ENCODE measurements around the gene LILRB2.

Gene LILRB2

DNA sequence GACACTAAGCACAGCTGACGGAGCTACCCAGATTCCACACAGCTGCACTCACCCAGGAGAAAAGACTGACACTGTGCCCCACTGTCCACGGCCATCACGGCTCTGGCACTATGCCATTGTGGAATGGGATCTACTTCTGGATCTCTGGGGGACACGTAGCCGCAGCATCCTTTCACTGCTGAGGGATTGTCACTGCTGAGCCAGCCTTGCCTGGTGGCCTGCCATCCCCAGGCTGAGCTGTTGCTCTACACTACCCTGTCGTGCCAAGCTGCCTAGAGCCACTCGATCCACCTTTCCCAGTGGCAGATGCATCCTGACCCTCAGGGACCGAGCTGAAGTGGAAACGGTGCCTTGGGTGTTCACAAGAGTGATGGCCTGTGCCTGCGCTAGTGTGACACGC, 18.8 kb downstream of the LILRB2 start:
- H3K4me3 ChIP-seq (ENCODE audit: low read depth, low read length): no peak overlapping the region
- TF ChIP-seq, protein P1, sequence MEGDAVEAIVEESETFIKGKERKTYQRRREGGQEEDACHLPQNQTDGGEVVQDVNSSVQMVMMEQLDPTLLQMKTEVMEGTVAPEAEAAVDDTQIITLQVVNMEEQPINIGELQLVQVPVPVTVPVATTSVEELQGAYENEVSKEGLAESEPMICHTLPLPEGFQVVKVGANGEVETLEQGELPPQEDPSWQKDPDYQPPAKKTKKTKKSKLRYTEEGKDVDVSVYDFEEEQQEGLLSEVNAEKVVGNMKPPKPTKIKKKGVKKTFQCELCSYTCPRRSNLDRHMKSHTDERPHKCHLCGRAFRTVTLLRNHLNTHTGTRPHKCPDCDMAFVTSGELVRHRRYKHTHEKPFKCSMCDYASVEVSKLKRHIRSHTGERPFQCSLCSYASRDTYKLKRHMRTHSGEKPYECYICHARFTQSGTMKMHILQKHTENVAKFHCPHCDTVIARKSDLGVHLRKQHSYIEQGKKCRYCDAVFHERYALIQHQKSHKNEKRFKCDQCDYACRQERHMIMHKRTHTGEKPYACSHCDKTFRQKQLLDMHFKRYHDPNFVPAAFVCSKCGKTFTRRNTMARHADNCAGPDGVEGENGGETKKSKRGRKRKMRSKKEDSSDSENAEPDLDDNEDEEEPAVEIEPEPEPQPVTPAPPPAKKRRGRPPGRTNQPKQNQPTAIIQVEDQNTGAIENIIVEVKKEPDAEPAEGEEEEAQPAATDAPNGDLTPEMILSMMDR (IDR thresholded peaks at IDR 0.05; ENCODE audit: borderline replicate concordance, insufficient read depth, low read depth, low read length): no peak

DNA sequence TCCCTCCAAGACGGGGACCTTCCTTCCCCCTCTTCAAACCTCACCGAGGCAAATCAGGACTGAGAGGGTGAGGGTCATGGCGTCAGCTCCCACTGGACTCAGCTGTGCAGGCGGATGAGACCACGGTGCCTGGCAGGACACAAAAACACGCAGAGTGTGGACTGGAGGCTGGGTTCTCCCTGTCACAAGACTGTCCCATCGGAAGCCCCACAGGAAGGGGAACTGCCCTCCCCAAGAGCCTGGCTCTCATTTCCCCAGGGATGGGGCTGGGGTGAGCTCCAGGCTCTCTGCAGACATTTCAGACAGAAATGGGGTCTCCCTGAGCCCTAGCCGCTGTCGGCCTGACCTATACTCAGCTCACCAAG, 23.8 kb downstream of the LILRB2 start, which contains the start of gene LILRB5:
LILRB5 (minus strand) TSS at position 158 of the 365 bp plus-strand sequence; CDS start at position 78, 80 bp downstream.
- TF ChIP-seq, protein P1 (IDR thresholded peaks at IDR 0.05; ENCODE audit: borderline replicate concordance, insufficient read depth, low read depth, low read length): no peak
- no peak within 1 kb of the TSS for H3K4me3 ChIP-seq (ENCODE audit: low read depth, low read length)

DNA sequence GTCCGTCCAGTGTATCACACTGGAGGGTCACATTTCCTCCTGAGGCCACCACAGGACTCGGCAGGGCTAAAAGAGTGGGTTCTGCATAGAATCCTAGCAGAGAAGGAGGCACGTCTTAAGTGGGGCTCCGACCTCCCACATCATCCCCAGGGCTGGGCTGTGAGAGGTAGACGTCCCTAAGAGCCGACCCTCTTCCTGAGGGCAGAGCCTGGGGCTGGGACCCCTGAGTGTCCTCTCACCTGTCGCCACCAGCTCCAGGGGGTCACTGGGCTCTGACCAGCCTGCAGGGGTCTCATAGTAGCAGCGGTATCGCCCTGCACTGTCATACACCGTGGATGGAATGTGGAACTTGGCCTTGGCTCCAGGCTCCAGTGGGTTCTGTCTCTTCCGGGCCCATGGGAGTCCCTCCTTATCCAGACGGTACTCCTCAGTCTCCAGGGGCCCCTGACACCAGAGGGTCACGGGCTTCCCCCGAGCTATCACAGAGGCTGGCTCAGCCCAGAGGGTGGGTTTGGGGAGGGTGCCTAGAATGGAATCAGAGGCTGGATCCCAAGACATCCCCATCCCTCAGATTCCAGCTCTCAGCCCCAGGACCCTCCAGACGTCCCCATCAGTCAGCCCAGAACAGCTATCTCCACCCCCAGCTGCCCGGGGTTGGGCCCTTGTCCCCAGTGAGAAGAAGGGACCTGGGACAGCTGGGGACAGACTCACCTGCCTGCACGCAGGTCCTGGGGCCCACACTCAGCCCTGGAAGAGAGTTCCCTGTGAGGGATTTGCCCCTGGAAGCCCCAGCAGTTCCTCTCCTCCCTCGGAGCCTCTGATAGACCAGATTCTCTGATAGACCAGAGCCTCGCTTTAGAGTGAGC, 24.4 kb downstream of the LILRB2 start:
- TF ChIP-seq, protein P1 (IDR thresholded peaks at IDR 0.05; ENCODE audit: borderline replicate concordance, insufficient read depth, low read depth, low read length): no peak
- H3K4me3 ChIP-seq (ENCODE audit: low read depth, low read length): no peak overlapping the region

DNA sequence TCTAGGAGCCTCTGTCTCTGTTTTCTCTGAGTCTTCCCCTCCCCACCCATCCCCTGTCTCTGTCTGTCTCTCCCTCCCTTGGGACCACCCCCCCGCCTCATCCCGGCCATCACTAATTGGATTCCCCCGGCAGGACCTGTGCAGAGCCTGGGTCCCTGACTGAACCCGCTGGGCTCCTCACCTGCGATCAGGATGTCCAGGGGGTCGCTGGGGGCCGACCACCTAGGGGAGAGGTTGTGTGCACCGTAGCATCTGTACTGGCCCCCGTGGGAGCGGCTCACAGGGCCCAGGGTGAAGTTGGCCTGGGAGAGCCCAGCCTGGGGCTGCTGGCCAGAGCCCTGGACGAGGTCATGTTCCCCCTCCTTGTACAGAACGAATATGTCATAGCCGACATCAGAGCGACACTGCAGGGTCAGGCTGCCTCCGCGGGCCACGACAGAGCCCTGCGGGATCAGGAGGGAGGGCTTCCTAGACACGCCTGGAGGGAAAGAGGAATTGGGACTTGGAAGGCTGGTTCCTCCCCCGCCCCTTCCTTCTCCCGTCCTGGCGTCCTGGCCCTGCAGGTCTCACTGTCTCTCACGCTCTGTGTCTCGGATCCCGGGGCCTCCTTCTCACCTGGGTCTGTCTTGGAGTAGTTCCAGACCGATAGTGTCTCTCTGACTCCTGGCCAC, 25.7 kb downstream of the LILRB2 start:
- H3K4me3 ChIP-seq (ENCODE audit: low read depth, low read length): no peak overlapping the region
- TF ChIP-seq, protein P1 (IDR thresholded peaks at IDR 0.05; ENCODE audit: borderline replicate concordance, insufficient read depth, low read depth, low read length): no peak

DNA sequence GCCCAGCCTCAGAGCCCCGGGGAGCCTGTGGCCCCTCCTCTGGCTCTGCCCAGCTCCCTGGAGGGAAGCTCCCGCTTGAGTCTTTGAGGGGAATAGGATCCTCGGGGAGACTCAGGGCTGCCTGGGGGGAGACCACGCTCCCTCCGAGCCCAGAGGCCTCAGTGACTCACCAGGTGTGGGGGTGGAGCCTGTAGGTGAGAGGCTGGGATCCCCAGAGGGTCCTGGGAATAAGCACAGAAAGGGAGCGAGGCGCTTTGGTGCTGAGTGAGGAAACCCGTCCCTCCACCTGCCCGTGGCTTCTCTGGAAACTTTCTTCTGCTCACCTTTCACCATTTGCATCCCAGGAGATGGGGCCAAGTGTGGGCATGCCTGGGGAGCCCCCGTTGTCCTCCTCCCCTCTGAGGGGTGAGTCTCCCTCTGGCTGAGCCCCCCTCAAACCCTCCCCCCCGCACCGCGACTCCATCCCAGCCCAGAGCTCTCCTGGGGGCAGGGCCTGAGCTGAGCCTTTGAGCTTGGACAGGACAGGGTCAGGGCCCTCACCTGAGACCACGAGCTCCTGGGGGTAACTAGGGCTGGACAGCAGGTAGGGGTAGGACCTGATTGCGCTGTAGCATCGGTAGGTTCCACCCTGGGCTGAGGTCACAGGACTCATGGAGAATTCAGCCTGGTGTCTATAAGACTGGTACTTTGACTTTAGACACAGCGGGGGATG, 26.6 kb downstream of the LILRB2 start:
- TF ChIP-seq, protein P1 (IDR thresholded peaks at IDR 0.05; ENCODE audit: borderline replicate concordance, insufficient read depth, low read depth, low read length): no peak

DNA sequence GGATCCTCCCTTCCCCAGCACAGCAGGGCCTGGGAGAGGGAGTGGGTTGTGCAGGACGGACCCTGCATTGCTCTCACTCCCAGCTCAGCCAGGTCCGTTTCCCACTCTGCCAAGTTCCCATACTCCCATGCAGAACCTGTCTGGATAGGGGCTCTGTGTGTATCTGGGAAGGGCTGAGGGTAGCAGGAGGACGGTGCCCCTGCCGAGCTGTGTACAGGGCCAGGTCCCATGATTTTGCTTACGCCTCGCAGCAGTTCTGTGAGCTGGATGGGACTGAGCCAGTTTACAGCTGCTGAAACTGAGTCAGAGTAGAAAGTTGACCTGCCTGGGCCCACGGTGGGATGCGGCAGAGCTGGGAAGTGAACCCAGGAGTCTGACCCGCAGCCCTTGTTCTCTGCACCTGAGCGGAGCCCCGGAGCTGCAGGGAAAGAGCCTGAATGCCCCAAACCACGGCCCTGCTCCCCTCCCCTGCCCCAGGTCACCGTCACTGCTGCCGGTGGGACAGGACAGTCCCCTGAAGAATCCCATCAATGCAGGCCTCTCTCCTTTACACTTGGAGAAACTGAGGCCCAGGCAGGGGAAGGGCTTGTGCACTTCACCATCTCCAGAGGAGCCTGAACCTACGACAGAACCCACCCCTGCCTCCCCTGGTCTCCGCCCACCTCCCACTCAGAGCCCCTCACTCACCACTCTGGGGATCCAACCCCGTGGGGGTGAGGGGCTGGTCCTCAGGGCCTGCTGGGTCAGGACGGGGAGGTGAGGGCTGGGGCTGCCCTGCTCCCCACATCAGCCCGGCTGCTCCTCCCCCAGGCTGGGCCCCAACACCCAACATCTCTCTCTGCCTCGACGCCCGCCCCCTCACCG, 27.3 kb downstream of the LILRB2 start:
- no peak overlapping the region for H3K4me3 ChIP-seq (ENCODE audit: low read depth, low read length)
- TF ChIP-seq, protein P1 (IDR thresholded peaks at IDR 0.05; ENCODE audit: borderline replicate concordance, insufficient read depth, low read depth, low read length): no peak

More for the DNA sequence above, 26.6 kb downstream of the LILRB2 start:
- H3K4me3 ChIP-seq (ENCODE audit: low read depth, low read length): no peak overlapping the region
